H54 (cell line): Measurements from ENCODE around the gene NHLRC4.
"Not testable (repeated sequence)": the region's sequence is repeated elsewhere in the genome, so short reads cannot be mapped to it uniquely, and the experiment has no call there.

Experiments
- DNase-seq: peaks from one replicate; pipeline ENCODE4 v3.0.0; 2011; ENCODE audit warnings: low spot score, mixed read lengths; ENCODE audit not compliant: insufficient read length
- FAIRE-seq: peaks from 3 replicates; lab custom pipeline; 2011; peaks lifted over from hg19 to GRCh38; lab: Jason Lieb, UNC
- POLR2A ChIP-seq: IDR thresholded peaks from 2 replicates; pipeline ENCODE4 v1.6.1; 2011; ENCODE audit warnings: low read depth, mild to moderate bottlenecking, low read length

The NHLRC4 gene

GRCh38 chr16:592518-593306 lies 25.9 kb downstream of the NHLRC4 start:
- FAIRE-seq (no peak), DNase-seq (no peak)
- TF ChIP-seq POLR2A = no peak

GRCh38 chr16:593406-593805 lies 26.6 kb downstream of the NHLRC4 start:
- TF ChIP-seq POLR2A = no peak
- DNase-seq (no peak), FAIRE-seq (no peak)

GRCh38 chr16:593807-594206 lies 27.0 kb downstream of the NHLRC4 start:
- no peak for FAIRE-seq
- TF ChIP-seq POLR2A = no peak
- DNase-seq = no peak

GRCh38 chr16:595094-595528 lies 28.3 kb downstream of the NHLRC4 start:
- FAIRE-seq = no peak
- no peak for TF ChIP-seq POLR2A

GRCh38 chr16:595942-596735 lies 29.3 kb downstream of the NHLRC4 start:
- FAIRE-seq (no peak), DNase-seq (no peak)
- no peak for TF ChIP-seq POLR2A

More at GRCh38 chr16:595094-595528, 28.3 kb downstream of the NHLRC4 start:
- no peak for DNase-seq

- TF ChIP-seq POLR2A = no peak
- FAIRE-seq = no peak
- DNase-seq = no peak
Measured at GRCh38 chr16:596736-597060, 29.9 kb downstream of the NHLRC4 start.

- DNase-seq, FAIRE-seq: not testable (repeated sequence)
Measured at GRCh38 chr16:597655-598054, 30.9 kb downstream of the NHLRC4 start.

GRCh38 chr16:598823-599739 lies 32.3 kb downstream of the NHLRC4 start:
- TF ChIP-seq POLR2A = no peak
- FAIRE-seq = no peak
- no peak for DNase-seq

- FAIRE-seq = no peak
- DNase-seq = no peak
- TF ChIP-seq POLR2A = no peak
Measured at GRCh38 chr16:600781-601180, 34.0 kb downstream of the NHLRC4 start.

- no peak for DNase-seq
- no peak for TF ChIP-seq POLR2A
- FAIRE-seq = no peak
Measured at GRCh38 chr16:603933-604332, 37.1 kb downstream of the NHLRC4 start.

- DNase-seq = no peak
- FAIRE-seq = no peak
- TF ChIP-seq POLR2A = no peak
Measured at GRCh38 chr16:606656-607307, 40.0 kb downstream of the NHLRC4 start.

- FAIRE-seq = no peak
- no peak for DNase-seq
- no peak for TF ChIP-seq POLR2A
Measured at GRCh38 chr16:608019-608418, 41.2 kb downstream of the NHLRC4 start.

- no peak for FAIRE-seq
- TF ChIP-seq POLR2A = no peak
Measured at GRCh38 chr16:609316-609715, 42.5 kb downstream of the NHLRC4 start.

More at GRCh38 chr16:609316-609715, 42.5 kb downstream of the NHLRC4 start:
- DNase-seq = no peak
